ENCODE data around the gene GMPS. TPM values are rescaled to one million over a fixed set of nuclear protein-coding genes. Genes with fewer than 3 reads are reported as not detected.
"Not testable (repeated sequence)": the region's sequence is repeated elsewhere in the genome, so short reads cannot be mapped to it uniquely, and the experiment has no call there.

Gene GMPS
- polyA plus RNA-seq, 2 donors, result 12.0 to 26.7 TPM

- WGBS, 2 donors, result 0 to 1% methylated on average over 19 of the region's 19 CpGs
- Histone ChIP-seq H3K9me3 (ENCODE audit: control insufficient read depth in 2 of 2, insufficient read depth in 1 of 2, low read depth in 1 of 2, low read length in 1 of 2) (no peaks in the 10 kb centered on the region), H3K27ac (ENCODE audit: low read depth in 2 of 2, low read length in 1 of 2) (peak overlapping the region; percentile 92 to 95), H3K4me3 (ENCODE audit: low read depth in 1 of 2, low read length in 2 of 2) (peak overlapping the region; percentile 80 to 98), H3K4me1 (ENCODE audit: control insufficient read depth in 2 of 2, insufficient read depth in 2 of 2, low read length in 1 of 2) (no peaks in the 10 kb centered on the region), H3K36me3 (ENCODE audit: control insufficient read depth in 2 of 2, insufficient read depth in 2 of 2, low read length in 1 of 2) (no peaks in the 10 kb centered on the region), H3K27me3 (ENCODE audit: control insufficient read depth in 1 of 2, insufficient read depth in 2 of 2, low read length in 2 of 2) (no peaks in the 10 kb centered on the region)
Observed at GRCh38 chr3:155871746-155872158, 1.3 kb downstream of the GMPS start.

- H3K4me1 ChIP-seq (ENCODE audit: control insufficient read depth in 2 of 2, insufficient read depth in 2 of 2, low read length in 1 of 2), result no peaks in the 10 kb centered on the region
- no peak overlapping the region for H3K4me3 ChIP-seq (ENCODE audit: low read depth in 1 of 2, low read length in 2 of 2)
- WGBS, 2 donors, result 78 to 83% methylated on average over 8 of the region's 8 CpGs
- no peaks in the 10 kb centered on the region for H3K27me3 ChIP-seq (ENCODE audit: control insufficient read depth in 1 of 2, insufficient read depth in 2 of 2, low read length in 2 of 2)
- H3K36me3 ChIP-seq (ENCODE audit: control insufficient read depth in 2 of 2, insufficient read depth in 2 of 2, low read length in 1 of 2), result no peaks in the 10 kb centered on the region
- no peaks in the 10 kb centered on the region for H3K9me3 ChIP-seq (ENCODE audit: control insufficient read depth in 2 of 2, insufficient read depth in 1 of 2, low read depth in 1 of 2, low read length in 1 of 2)
- no peak overlapping the region for H3K27ac ChIP-seq (ENCODE audit: low read depth in 2 of 2, low read length in 1 of 2)
Observed at GRCh38 chr3:155872904-155873646, 2.6 kb downstream of the GMPS start.

- H3K27ac ChIP-seq (ENCODE audit: low read depth in 2 of 2, low read length in 1 of 2), result no peak overlapping the region
- no peak overlapping the region for H3K4me3 ChIP-seq (ENCODE audit: low read depth in 1 of 2, low read length in 2 of 2)
- no peaks in the 10 kb centered on the region for H3K36me3 ChIP-seq (ENCODE audit: control insufficient read depth in 2 of 2, insufficient read depth in 2 of 2, low read length in 1 of 2)
- 59 to 62% methylated on average over 3 of the region's 3 CpGs for WGBS, 2 donors
- no peaks in the 10 kb centered on the region for H3K27me3 ChIP-seq (ENCODE audit: control insufficient read depth in 1 of 2, insufficient read depth in 2 of 2, low read length in 2 of 2)
- H3K4me1 ChIP-seq (ENCODE audit: control insufficient read depth in 2 of 2, insufficient read depth in 2 of 2, low read length in 1 of 2), result no peaks in the 10 kb centered on the region
- H3K9me3 ChIP-seq (ENCODE audit: control insufficient read depth in 2 of 2, insufficient read depth in 1 of 2, low read depth in 1 of 2, low read length in 1 of 2), result no peaks in the 10 kb centered on the region
Observed at GRCh38 chr3:155876037-155876436, 5.6 kb downstream of the GMPS start.

- Histone ChIP-seq H3K27me3 (ENCODE audit: control insufficient read depth in 1 of 2, insufficient read depth in 2 of 2, low read length in 2 of 2) (no peaks in the 10 kb centered on the region), H3K4me1 (ENCODE audit: control insufficient read depth in 2 of 2, insufficient read depth in 2 of 2, low read length in 1 of 2) (no peaks in the 10 kb centered on the region), H3K4me3 (ENCODE audit: low read depth in 1 of 2, low read length in 2 of 2) (no peak overlapping the region), H3K27ac (ENCODE audit: low read depth in 2 of 2, low read length in 1 of 2) (no peak overlapping the region), H3K9me3 (ENCODE audit: control insufficient read depth in 2 of 2, insufficient read depth in 1 of 2, low read depth in 1 of 2, low read length in 1 of 2) (no peaks in the 10 kb centered on the region), H3K36me3 (ENCODE audit: control insufficient read depth in 2 of 2, insufficient read depth in 2 of 2, low read length in 1 of 2) (no peaks in the 10 kb centered on the region)
- WGBS, 2 donors, result 82 to 87% methylated on average over 2 of the region's 2 CpGs
Observed at GRCh38 chr3:155876503-155876902, 6.1 kb downstream of the GMPS start.

GRCh38 chr3:155880286-155880685 lies 9.8 kb downstream of the GMPS start:
- Histone ChIP-seq H3K9me3 (ENCODE audit: control insufficient read depth in 2 of 2, insufficient read depth in 1 of 2, low read depth in 1 of 2, low read length in 1 of 2) (no peaks in the 10 kb centered on the region), H3K36me3 (ENCODE audit: control insufficient read depth in 2 of 2, insufficient read depth in 2 of 2, low read length in 1 of 2) (no peaks in the 10 kb centered on the region), H3K4me3 (ENCODE audit: low read depth in 1 of 2, low read length in 2 of 2) (no peak overlapping the region), H3K4me1 (ENCODE audit: control insufficient read depth in 2 of 2, insufficient read depth in 2 of 2, low read length in 1 of 2) (no peaks in the 10 kb centered on the region), H3K27me3 (ENCODE audit: control insufficient read depth in 1 of 2, insufficient read depth in 2 of 2, low read length in 2 of 2) (no peaks in the 10 kb centered on the region), H3K27ac (ENCODE audit: low read depth in 2 of 2, low read length in 1 of 2) (no peak overlapping the region)

- H3K27me3 ChIP-seq (ENCODE audit: control insufficient read depth in 1 of 2, insufficient read depth in 2 of 2, low read length in 2 of 2), result no peaks in the 10 kb centered on the region
- no peaks in the 10 kb centered on the region for H3K36me3 ChIP-seq (ENCODE audit: control insufficient read depth in 2 of 2, insufficient read depth in 2 of 2, low read length in 1 of 2)
- peaks cover 0 to 5% of the 10 kb centered on the region in 2 donors for H3K4me1 ChIP-seq (ENCODE audit: control insufficient read depth in 2 of 2, insufficient read depth in 2 of 2, low read length in 1 of 2)
- 68 to 70% methylated on average over 7 of the region's 7 CpGs for WGBS, 2 donors
- H3K9me3 ChIP-seq (ENCODE audit: control insufficient read depth in 2 of 2, insufficient read depth in 1 of 2, low read depth in 1 of 2, low read length in 1 of 2), result no peaks in the 10 kb centered on the region
- no peak overlapping the region for H3K27ac ChIP-seq (ENCODE audit: low read depth in 2 of 2, low read length in 1 of 2)
- no peak overlapping the region for H3K4me3 ChIP-seq (ENCODE audit: low read depth in 1 of 2, low read length in 2 of 2)
Observed at GRCh38 chr3:155884292-155884691, 13.8 kb downstream of the GMPS start.

GRCh38 chr3:155885292-155885691 lies 14.8 kb downstream of the GMPS start:
- H3K9me3 ChIP-seq (ENCODE audit: control insufficient read depth in 2 of 2, insufficient read depth in 1 of 2, low read depth in 1 of 2, low read length in 1 of 2), result no peaks in the 10 kb centered on the region
- no peaks in the 10 kb centered on the region for H3K27me3 ChIP-seq (ENCODE audit: control insufficient read depth in 1 of 2, insufficient read depth in 2 of 2, low read length in 2 of 2)
- H3K36me3 ChIP-seq (ENCODE audit: control insufficient read depth in 2 of 2, insufficient read depth in 2 of 2, low read length in 1 of 2), result no peaks in the 10 kb centered on the region
- H3K4me1 ChIP-seq (ENCODE audit: control insufficient read depth in 2 of 2, insufficient read depth in 2 of 2, low read length in 1 of 2), result peaks cover 0 to 5% of the 10 kb centered on the region in 2 donors
- H3K4me3 ChIP-seq (ENCODE audit: low read depth in 1 of 2, low read length in 2 of 2), result no peak overlapping the region
- H3K27ac ChIP-seq (ENCODE audit: low read depth in 2 of 2, low read length in 1 of 2), result no peak overlapping the region

GRCh38 chr3:155886348-155886747 lies 15.9 kb downstream of the GMPS start:
- H3K9me3 ChIP-seq (ENCODE audit: control insufficient read depth in 2 of 2, insufficient read depth in 1 of 2, low read depth in 1 of 2, low read length in 1 of 2); H3K27ac ChIP-seq (ENCODE audit: low read depth in 2 of 2, low read length in 1 of 2); H3K27me3 ChIP-seq (ENCODE audit: control insufficient read depth in 1 of 2, insufficient read depth in 2 of 2, low read length in 2 of 2); H3K4me3 ChIP-seq (ENCODE audit: low read depth in 1 of 2, low read length in 2 of 2); H3K36me3 ChIP-seq (ENCODE audit: control insufficient read depth in 2 of 2, insufficient read depth in 2 of 2, low read length in 1 of 2); H3K4me1 ChIP-seq (ENCODE audit: control insufficient read depth in 2 of 2, insufficient read depth in 2 of 2, low read length in 1 of 2): not testable (repeated sequence)
- WGBS, 2 donors, result 90 to 95% methylated on average over 8 of the region's 8 CpGs

GRCh38 chr3:155886915-155887314 lies 16.5 kb downstream of the GMPS start:
- Histone ChIP-seq H3K4me3 (ENCODE audit: low read depth in 1 of 2, low read length in 2 of 2) (no peak overlapping the region), H3K27ac (ENCODE audit: low read depth in 2 of 2, low read length in 1 of 2) (no peak overlapping the region), H3K4me1 (ENCODE audit: control insufficient read depth in 2 of 2, insufficient read depth in 2 of 2, low read length in 1 of 2) (peaks cover 0 to 5% of the 10 kb centered on the region in 2 donors), H3K27me3 (ENCODE audit: control insufficient read depth in 1 of 2, insufficient read depth in 2 of 2, low read length in 2 of 2) (no peaks in the 10 kb centered on the region), H3K9me3 (ENCODE audit: control insufficient read depth in 2 of 2, insufficient read depth in 1 of 2, low read depth in 1 of 2, low read length in 1 of 2) (no peaks in the 10 kb centered on the region), H3K36me3 (ENCODE audit: control insufficient read depth in 2 of 2, insufficient read depth in 2 of 2, low read length in 1 of 2) (no peaks in the 10 kb centered on the region)
- WGBS, 2 donors, result 64 to 67% methylated on average over 1 of the region's 1 CpG

GRCh38 chr3:155889212-155889611 lies 18.8 kb downstream of the GMPS start:
- Histone ChIP-seq H3K4me1 (ENCODE audit: control insufficient read depth in 2 of 2, insufficient read depth in 2 of 2, low read length in 1 of 2) (peaks cover 0 to 5% of the 10 kb centered on the region in 2 donors), H3K27me3 (ENCODE audit: control insufficient read depth in 1 of 2, insufficient read depth in 2 of 2, low read length in 2 of 2) (no peaks in the 10 kb centered on the region), H3K36me3 (ENCODE audit: control insufficient read depth in 2 of 2, insufficient read depth in 2 of 2, low read length in 1 of 2) (no peaks in the 10 kb centered on the region), H3K27ac (ENCODE audit: low read depth in 2 of 2, low read length in 1 of 2) (no peak overlapping the region), H3K9me3 (ENCODE audit: control insufficient read depth in 2 of 2, insufficient read depth in 1 of 2, low read depth in 1 of 2, low read length in 1 of 2) (no peaks in the 10 kb centered on the region), H3K4me3 (ENCODE audit: low read depth in 1 of 2, low read length in 2 of 2) (no peak overlapping the region)
- WGBS, 2 donors, result 95% methylated on average over 5 of the region's 5 CpGs
